Fibroblast of mammary gland (primary cell): Measurements from ENCODE around the gene DUSP1.
A peak's percentile ranks its signal among the peaks of the same experiment; 100 is the strongest.

Source experiments
- DNase-seq: peaks from one replicate; pipeline ENCODE4 v3.0.0-alpha.2; 2010; ENCODE audit warnings: low read depth
- H3K4me3 ChIP-seq: 2 replicates; pipeline ENCODE4 v1.5.1; 2011; ENCODE audit warnings: low read depth, mild to moderate bottlenecking, low read length, moderate library complexity; ENCODE audit not compliant: control insufficient read depth
- TF ChIP-seq, protein P1 (sequence below): conservative IDR thresholded peaks from 2 replicates; pipeline ENCODE4 v1.5.1; 2011; ENCODE audit warnings: low read depth, low read length, inconsistent platforms; ENCODE audit not compliant: control insufficient read depth, insufficient read depth

Gene DUSP1

DNA sequence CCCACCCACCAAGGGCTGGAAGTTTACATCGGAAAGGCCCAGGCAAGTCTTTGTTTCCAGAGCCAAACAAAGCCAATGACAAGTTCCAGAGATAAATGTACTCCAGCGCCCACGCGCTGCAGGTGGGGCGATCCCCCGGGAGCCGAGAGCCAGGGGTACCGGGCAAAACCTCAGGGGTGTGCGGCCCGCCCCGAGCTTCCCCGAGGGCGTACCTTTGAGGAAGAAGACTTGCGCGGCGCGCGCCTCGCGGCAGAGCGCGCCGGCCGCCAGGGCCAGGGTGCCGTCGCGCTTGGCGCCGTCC, 671 bp downstream of the DUSP1 start:
- TF ChIP-seq, protein P1, sequence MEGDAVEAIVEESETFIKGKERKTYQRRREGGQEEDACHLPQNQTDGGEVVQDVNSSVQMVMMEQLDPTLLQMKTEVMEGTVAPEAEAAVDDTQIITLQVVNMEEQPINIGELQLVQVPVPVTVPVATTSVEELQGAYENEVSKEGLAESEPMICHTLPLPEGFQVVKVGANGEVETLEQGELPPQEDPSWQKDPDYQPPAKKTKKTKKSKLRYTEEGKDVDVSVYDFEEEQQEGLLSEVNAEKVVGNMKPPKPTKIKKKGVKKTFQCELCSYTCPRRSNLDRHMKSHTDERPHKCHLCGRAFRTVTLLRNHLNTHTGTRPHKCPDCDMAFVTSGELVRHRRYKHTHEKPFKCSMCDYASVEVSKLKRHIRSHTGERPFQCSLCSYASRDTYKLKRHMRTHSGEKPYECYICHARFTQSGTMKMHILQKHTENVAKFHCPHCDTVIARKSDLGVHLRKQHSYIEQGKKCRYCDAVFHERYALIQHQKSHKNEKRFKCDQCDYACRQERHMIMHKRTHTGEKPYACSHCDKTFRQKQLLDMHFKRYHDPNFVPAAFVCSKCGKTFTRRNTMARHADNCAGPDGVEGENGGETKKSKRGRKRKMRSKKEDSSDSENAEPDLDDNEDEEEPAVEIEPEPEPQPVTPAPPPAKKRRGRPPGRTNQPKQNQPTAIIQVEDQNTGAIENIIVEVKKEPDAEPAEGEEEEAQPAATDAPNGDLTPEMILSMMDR = no peak
- peak overlapping the region; percentile 68 for H3K4me3 ChIP-seq
- DNase-seq = no peak

DNA sequence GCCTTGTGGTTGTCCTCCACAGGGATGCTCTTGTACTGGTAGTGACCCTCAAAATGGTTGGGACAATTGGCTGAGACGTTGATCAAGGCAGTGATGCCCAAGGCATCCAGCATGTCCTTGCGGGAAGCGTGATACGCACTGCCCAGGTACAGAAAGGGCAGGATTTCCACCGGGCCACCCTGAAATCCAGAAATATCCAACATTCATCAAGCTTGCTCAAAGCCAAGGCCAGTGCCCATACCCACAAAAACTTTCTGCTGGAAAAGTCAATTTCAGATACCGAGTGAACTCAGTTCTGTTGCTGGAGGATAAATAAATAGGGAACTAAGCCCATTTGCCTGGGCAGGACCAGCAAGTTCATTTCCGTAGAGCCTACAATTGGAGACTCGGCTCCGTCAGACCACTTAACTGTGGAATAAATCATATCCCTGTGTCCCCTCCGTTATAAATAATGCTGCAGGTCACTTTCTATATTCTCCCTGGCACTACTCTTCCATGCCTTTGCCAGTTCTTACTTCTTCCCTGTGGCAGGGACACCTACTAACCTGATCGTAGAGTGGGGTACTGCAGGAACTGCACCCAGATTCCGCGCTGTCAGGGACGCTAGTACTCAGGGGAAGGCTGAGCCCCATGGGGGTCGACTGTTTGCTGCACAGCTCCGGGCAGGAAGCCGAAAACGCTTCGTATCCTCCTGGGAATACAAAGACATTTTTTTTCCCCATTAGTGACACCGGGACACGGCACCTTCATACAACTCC, 1.2 kb downstream of the DUSP1 start:
- peak; percentile 48 for DNase-seq
- TF ChIP-seq, protein P1 = no peak
- H3K4me3 ChIP-seq = peak overlapping the region; percentile 68

DNA sequence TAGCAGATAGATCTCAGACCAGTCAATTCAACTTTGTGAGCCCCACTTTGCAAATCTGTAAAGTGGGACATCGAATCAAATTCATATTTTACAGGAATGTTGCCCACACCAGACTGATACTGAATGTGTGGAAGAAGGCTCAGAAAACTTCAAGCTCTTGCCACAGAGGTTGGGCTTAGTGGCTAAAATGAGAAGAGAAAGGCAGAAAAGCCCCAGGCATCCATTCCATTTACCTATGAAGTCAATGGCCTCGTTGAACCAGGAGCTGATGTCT, 1.7 kb downstream of the DUSP1 start:
- TF ChIP-seq, protein P1 = no peak
- peak overlapping the region; percentile 68 for H3K4me3 ChIP-seq
- DNase-seq = no peak

DNA sequence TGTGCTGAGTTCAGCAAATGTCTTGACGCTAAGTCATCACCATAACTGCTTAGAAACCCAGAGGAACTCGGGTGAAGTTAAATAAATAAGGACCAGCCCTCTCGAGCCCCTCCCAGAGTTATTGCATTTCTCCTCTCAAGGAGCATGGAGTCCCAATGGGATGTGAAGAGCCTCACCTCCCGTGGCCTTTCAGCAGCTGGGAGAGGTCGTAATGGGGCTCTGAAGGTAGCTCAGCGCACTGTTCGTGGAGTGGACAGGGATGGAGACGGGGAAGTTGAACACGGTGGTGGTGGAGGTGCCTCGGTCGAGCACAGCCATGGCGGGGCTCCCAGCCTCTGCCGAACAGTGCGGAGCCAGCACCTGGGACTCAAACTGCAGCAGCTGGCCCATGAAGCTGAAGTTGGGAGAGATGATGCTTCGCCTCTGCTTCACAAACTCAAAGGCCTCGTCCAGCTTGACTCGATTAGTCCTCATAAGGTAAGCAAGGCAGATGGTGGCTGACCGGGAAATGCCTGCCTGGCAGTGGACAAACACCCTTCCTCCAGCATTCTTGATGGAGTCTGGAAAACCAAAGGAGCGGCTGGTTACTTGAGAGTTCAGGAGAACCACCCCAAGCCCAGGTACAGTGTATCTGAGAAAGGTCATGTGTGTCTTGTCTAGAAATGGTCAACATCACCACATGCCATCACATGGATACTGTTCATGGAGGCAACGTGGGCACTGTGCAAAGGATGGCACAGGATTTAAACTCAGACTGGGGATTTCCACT, 2.2 kb downstream of the DUSP1 start:
- peak; percentile 69 for DNase-seq
- H3K4me3 ChIP-seq = peak overlapping the region; percentile 68
- TF ChIP-seq, protein P1 = no peak

DNA sequence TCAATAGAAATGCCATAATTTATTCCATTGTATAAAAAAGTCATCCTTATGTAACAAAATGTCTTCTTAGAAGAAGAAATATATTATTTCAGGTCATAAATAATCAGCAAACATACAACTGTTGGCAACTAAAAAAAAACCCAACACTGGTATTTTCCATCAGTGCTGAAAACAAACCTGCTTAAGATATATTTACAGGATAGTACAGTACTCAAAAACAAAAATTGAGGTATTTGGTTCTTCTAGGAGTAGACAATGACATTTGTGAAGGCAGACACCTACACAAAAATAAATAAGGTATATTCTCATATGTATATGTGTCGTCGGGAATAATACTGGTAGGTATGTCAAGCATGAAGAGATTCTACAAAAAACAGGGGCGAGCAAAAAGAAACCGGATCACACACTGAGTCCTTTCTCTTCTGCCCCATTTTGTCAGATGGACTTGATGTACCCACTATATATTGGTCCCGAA, 2.9 kb downstream of the DUSP1 start:
- TF ChIP-seq, protein P1 = no peak
- peak overlapping the region; percentile 68 for H3K4me3 ChIP-seq
- peak; percentile 40 for DNase-seq

DNA sequence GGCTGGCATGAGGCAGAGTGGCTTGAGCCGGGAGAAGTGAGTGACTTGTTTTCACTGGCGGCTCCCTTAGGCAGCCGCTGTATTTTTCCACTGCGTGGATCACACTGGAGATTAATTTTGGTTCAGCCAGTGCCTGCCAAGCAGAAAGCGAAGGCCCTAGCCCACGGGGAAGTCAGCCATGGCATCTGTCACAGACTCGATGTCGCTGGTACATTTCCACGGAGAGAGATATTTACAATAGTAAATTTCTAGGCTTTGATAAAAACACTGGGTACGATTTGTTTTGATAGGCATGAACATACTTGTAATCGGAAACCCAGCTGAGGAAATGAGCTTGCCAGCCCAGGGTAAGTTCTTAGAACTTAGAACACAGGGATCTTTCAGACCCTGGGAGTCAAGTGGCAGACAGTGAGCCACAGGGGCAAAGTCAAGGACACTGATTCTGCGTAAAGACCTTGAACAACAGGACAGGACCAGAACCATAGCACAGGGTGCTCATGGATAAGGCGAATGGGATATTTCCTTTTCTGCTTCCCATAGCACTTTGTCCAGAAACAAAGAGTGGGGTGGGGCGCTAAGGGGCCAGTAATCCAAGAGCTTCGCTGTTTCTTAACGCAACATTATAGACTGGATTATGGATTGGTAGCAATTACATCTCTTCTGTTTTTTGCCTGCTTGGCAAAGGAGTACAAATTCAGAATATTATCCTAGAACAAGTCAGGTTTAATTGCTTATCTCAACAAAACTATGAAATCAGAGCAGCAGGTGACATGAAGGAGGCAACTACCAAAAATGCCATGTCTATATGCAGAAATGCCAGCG, 4.5 kb downstream of the DUSP1 start:
- H3K4me3 ChIP-seq = peak overlapping the region; percentile 37
- TF ChIP-seq, protein P1 = no peak
- DNase-seq = peak; percentile 95
